ENCODE results near the gene CYP4F8. TPM values are rescaled to one million over a fixed set of nuclear protein-coding genes. Genes with fewer than 3 reads are reported as not detected.

CYP4F8 gene
- total and polyA plus RNA-seq, 7 experiments from 2014 or later = not detected

- Histone ChIP-seq H3K36me3 (ENCODE audit: control insufficient read depth in 2 of 3, insufficient read depth in 3 of 3, low read length in 3 of 3) (no peaks in the 10 kb centered on the region), H3K4me1 (ENCODE audit: control insufficient read depth in 2 of 2, insufficient read depth in 2 of 2, low read length in 2 of 2) (peaks cover 0 to 7% of the 10 kb centered on the region in 2 donors), H3K4me3 (ENCODE audit: low read length) (no peak overlapping the region), H3K27ac (ENCODE audit: low read depth, low read length) (no peak overlapping the region), H3K27me3 (ENCODE audit: control insufficient read depth in 2 of 2, insufficient read depth in 2 of 2, low read length in 2 of 2) (peaks cover 0 to 3% of the 10 kb centered on the region in 2 donors), H3K9me3 (ENCODE audit: control insufficient read depth in 2 of 3, low read length in 3 of 3) (no peaks in the 10 kb centered on the region)
- H3K4me1 Mint-ChIP-seq = peaks cover 2 to 26% (median 20%) of the 10 kb centered on the region in 7 donors
- ATAC-seq (no peak), DNase-seq (no peak)
- H3K4me3 Mint-ChIP-seq = no peak overlapping the region
- H3K9me3 Mint-ChIP-seq = peaks cover 0 to 4% (median 0%) of the 10 kb centered on the region in 11 donors
- no peak overlapping the region for H3K27ac Mint-ChIP-seq
- ChIA-PET POLR2A (no interaction called here), CTCF (no interaction called here)
- intact Hi-C loops (cut with micrococcal nuclease) = no loop called here
- H3K36me3 Mint-ChIP-seq = no peaks in the 10 kb centered on the region
- H3K27me3 Mint-ChIP-seq = peaks cover 0 to 9% (median 4%) of the 10 kb centered on the region in 5 donors
These were observed 54.9 kb downstream of the CYP4F8 start for GRCh38 chr19:15669891-15670290.

GRCh38 chr19:15671237-15671821 lies 56.3 kb downstream of the CYP4F8 start:
- peaks cover 0 to 7% of the 10 kb centered on the region in 2 donors for H3K4me1 ChIP-seq (ENCODE audit: control insufficient read depth in 2 of 2, insufficient read depth in 2 of 2, low read length in 2 of 2)
- H3K9me3 Mint-ChIP-seq = no peaks in the 10 kb centered on the region
- intact Hi-C loops (cut with micrococcal nuclease) = no loop called here
- H3K27me3 ChIP-seq (ENCODE audit: control insufficient read depth in 2 of 2, insufficient read depth in 2 of 2, low read length in 2 of 2) = peaks cover 0 to 3% of the 10 kb centered on the region in 2 donors
- DNase-seq = no peak
- POLR2A ChIA-PET = no interaction called here
- peaks cover 2 to 34% (median 20%) of the 10 kb centered on the region in 7 donors for H3K4me1 Mint-ChIP-seq
- no peak overlapping the region for H3K27ac Mint-ChIP-seq
- no peaks in the 10 kb centered on the region for H3K36me3 Mint-ChIP-seq
- no peaks in the 10 kb centered on the region for H3K36me3 ChIP-seq (ENCODE audit: control insufficient read depth in 2 of 3, insufficient read depth in 3 of 3, low read length in 3 of 3)
- CTCF ChIA-PET = no interaction called here
- H3K27ac ChIP-seq (ENCODE audit: low read depth, low read length) = no peak overlapping the region
- ATAC-seq = no peak
- no peak overlapping the region for H3K4me3 Mint-ChIP-seq
- H3K4me3 ChIP-seq (ENCODE audit: low read length) = no peak overlapping the region
- peaks cover 0 to 3% (median 0%) of the 10 kb centered on the region in 5 donors for H3K27me3 Mint-ChIP-seq
- no peaks in the 10 kb centered on the region for H3K9me3 ChIP-seq (ENCODE audit: control insufficient read depth in 2 of 3, low read length in 3 of 3)

GRCh38 chr19:15671891-15672579 lies 57.0 kb downstream of the CYP4F8 start:
- no peaks in the 10 kb centered on the region for H3K9me3 Mint-ChIP-seq
- no peaks in the 10 kb centered on the region for H3K36me3 Mint-ChIP-seq
- no peaks in the 10 kb centered on the region for H3K36me3 ChIP-seq (ENCODE audit: control insufficient read depth in 2 of 3, insufficient read depth in 3 of 3, low read length in 3 of 3)
- H3K4me3 ChIP-seq (ENCODE audit: low read length) = no peak overlapping the region
- no peaks in the 10 kb centered on the region for H3K9me3 ChIP-seq (ENCODE audit: control insufficient read depth in 2 of 3, low read length in 3 of 3)
- H3K27ac Mint-ChIP-seq = peak overlapping the region in 6 of 9 donors; percentile 45 to 84 (median 74)
- ChIA-PET CTCF (no interaction called here), POLR2A (no interaction called here)
- peaks cover 2 to 40% (median 20%) of the 10 kb centered on the region in 7 donors for H3K4me1 Mint-ChIP-seq
- intact Hi-C loops (cut with micrococcal nuclease) = no loop called here
- H3K27me3 Mint-ChIP-seq = peaks cover 0 to 3% (median 0%) of the 10 kb centered on the region in 5 donors
- peaks cover 0 to 7% of the 10 kb centered on the region in 2 donors for H3K4me1 ChIP-seq (ENCODE audit: control insufficient read depth in 2 of 2, insufficient read depth in 2 of 2, low read length in 2 of 2)
- ATAC-seq (no peak), DNase-seq (no peak)
- H3K4me3 Mint-ChIP-seq = no peak overlapping the region
- H3K27ac ChIP-seq (ENCODE audit: low read depth, low read length) = peak overlapping the region; percentile 45
- H3K27me3 ChIP-seq (ENCODE audit: control insufficient read depth in 2 of 2, insufficient read depth in 2 of 2, low read length in 2 of 2) = no peaks in the 10 kb centered on the region

- Mint-ChIP-seq H3K27me3 (peaks cover 0 to 3% (median 0%) of the 10 kb centered on the region in 5 donors), H3K9me3 (peaks cover 0 to 2% (median 0%) of the 10 kb centered on the region in 11 donors), H3K4me3 (peak within 1 kb of the TSS in 1 of 10 donors; percentile 13), H3K4me1 (peaks cover 2 to 45% (median 20%) of the 10 kb centered on the region in 7 donors), H3K27ac (peak within 1 kb of the TSS in 7 of 9 donors; percentile 29 to 84 (median 67)), H3K36me3 (no peaks in the 10 kb centered on the region)
- DNase-seq (peak in 7 of 9 donors; percentile 4 to 21 (median 18)), ATAC-seq (peak; percentile 59)
- intact Hi-C loops (cut with micrococcal nuclease) = no loop called here
- Histone ChIP-seq H3K4me1 (ENCODE audit: control insufficient read depth in 2 of 2, insufficient read depth in 2 of 2, low read length in 2 of 2) (peaks cover 0 to 7% of the 10 kb centered on the region in 2 donors), H3K27me3 (ENCODE audit: control insufficient read depth in 2 of 2, insufficient read depth in 2 of 2, low read length in 2 of 2) (no peaks in the 10 kb centered on the region), H3K36me3 (ENCODE audit: control insufficient read depth in 2 of 3, insufficient read depth in 3 of 3, low read length in 3 of 3) (no peaks in the 10 kb centered on the region), H3K27ac (ENCODE audit: low read depth, low read length) (peak within 1 kb of the TSS; percentile 45), H3K4me3 (ENCODE audit: low read length) (no peak within 1 kb of the TSS), H3K9me3 (ENCODE audit: control insufficient read depth in 2 of 3, low read length in 3 of 3) (no peaks in the 10 kb centered on the region)
- ChIA-PET POLR2A (no interaction called here), CTCF (interaction anchor here (0.6 kb wide), 1 partner anchor 21 kb away, joined by 3 read pairs; no protein-coding TSS in a partner anchor)
These were observed 57.7 kb downstream of the CYP4F8 start, which contains the start of gene CYP4F12 for GRCh38 chr19:15672580-15673175. TSS of gene CYP4F12 (plus strand) at chr19:15673087. CDS start at chr19:15673530, 443 bp downstream.

GRCh38 chr19:15673176-15673654 lies 58.2 kb downstream of the CYP4F8 start:
- Histone ChIP-seq H3K9me3 (ENCODE audit: control insufficient read depth in 2 of 3, low read length in 3 of 3) (no peaks in the 10 kb centered on the region), H3K4me1 (ENCODE audit: control insufficient read depth in 2 of 2, insufficient read depth in 2 of 2, low read length in 2 of 2) (peaks cover 0 to 7% of the 10 kb centered on the region in 2 donors), H3K36me3 (ENCODE audit: control insufficient read depth in 2 of 3, insufficient read depth in 3 of 3, low read length in 3 of 3) (no peaks in the 10 kb centered on the region), H3K4me3 (ENCODE audit: low read length) (no peak overlapping the region), H3K27ac (ENCODE audit: low read depth, low read length) (no peak overlapping the region), H3K27me3 (ENCODE audit: control insufficient read depth in 2 of 2, insufficient read depth in 2 of 2, low read length in 2 of 2) (no peaks in the 10 kb centered on the region)
- Mint-ChIP-seq H3K4me1 (peaks cover 2 to 47% (median 20%) of the 10 kb centered on the region in 7 donors), H3K27me3 (peaks cover 0 to 3% (median 0%) of the 10 kb centered on the region in 5 donors), H3K36me3 (peaks cover 0 to 2% (median 0%) of the 10 kb centered on the region in 5 donors), H3K4me3 (no peak overlapping the region), H3K9me3 (peaks cover 0 to 6% (median 0%) of the 10 kb centered on the region in 11 donors), H3K27ac (peak overlapping the region in 6 of 9 donors; percentile 45 to 84 (median 70))
- DNase-seq (no peak), ATAC-seq (peak; percentile 75)
- ChIA-PET POLR2A (no interaction called here), CTCF (interaction anchor here (0.6 kb wide), 1 partner anchor 20 kb away, joined by 3 read pairs; no protein-coding TSS in a partner anchor)
- intact Hi-C loops (cut with micrococcal nuclease) = no loop called here

GRCh38 chr19:15675560-15675959 lies 60.5 kb downstream of the CYP4F8 start:
- Mint-ChIP-seq H3K4me1 (peaks cover 2 to 47% (median 20%) of the 10 kb centered on the region in 7 donors), H3K27ac (no peak overlapping the region), H3K4me3 (no peak overlapping the region), H3K36me3 (peaks cover 0 to 2% (median 0%) of the 10 kb centered on the region in 5 donors), H3K9me3 (peaks cover 0 to 8% (median 0%) of the 10 kb centered on the region in 11 donors), H3K27me3 (peaks cover 0 to 10% (median 8%) of the 10 kb centered on the region in 5 donors)
- ATAC-seq = no peak
- Histone ChIP-seq H3K36me3 (ENCODE audit: control insufficient read depth in 2 of 3, insufficient read depth in 3 of 3, low read length in 3 of 3) (no peaks in the 10 kb centered on the region), H3K4me3 (ENCODE audit: low read length) (no peak overlapping the region), H3K27ac (ENCODE audit: low read depth, low read length) (no peak overlapping the region), H3K27me3 (ENCODE audit: control insufficient read depth in 2 of 2, insufficient read depth in 2 of 2, low read length in 2 of 2) (no peaks in the 10 kb centered on the region), H3K4me1 (ENCODE audit: control insufficient read depth in 2 of 2, insufficient read depth in 2 of 2, low read length in 2 of 2) (peaks cover 0 to 7% of the 10 kb centered on the region in 2 donors), H3K9me3 (ENCODE audit: control insufficient read depth in 2 of 3, low read length in 3 of 3) (no peaks in the 10 kb centered on the region)
- POLR2A ChIA-PET = no interaction called here
- CTCF ChIA-PET = no interaction called here
- DNase-seq = peak in 1 of 9 donors; percentile 25
- intact Hi-C loops (cut with micrococcal nuclease) = no loop called here
